BJ (cell line): ENCODE results near the gene GALK2. TPM values are rescaled to one million over a fixed set of nuclear protein-coding genes. Genes with fewer than 3 reads are reported as not detected.

Experiments used
- CTCF ChIA-PET: fragments of 350-600 bp; formaldehyde crosslinking; extraction: SDS; loops from one replicate; lab custom pipeline; 2021; ENCODE audit warnings: antibody characterized with exemption, inconsistent platforms; lab: Yijun Ruan, JAX
- POLR2A ChIA-PET: fragments of 300-600 bp; sonication (Branson Sonifier 250); formaldehyde crosslinking; extraction: SDS; loops from one replicate; lab custom pipeline; 2021; ENCODE audit warnings: antibody characterized with exemption; lab: Charles Lee
- DNase-seq: peaks from one replicate; pipeline ENCODE4 v3.0.0-alpha.2; 2011; ENCODE audit warnings: low read depth
- H3K27me3 ChIP-seq: 2 replicates; pipeline ENCODE4 v1.6.0; 2011; ENCODE audit warnings: low read length; ENCODE audit not compliant: control insufficient read depth, insufficient read depth
- H3K36me3 ChIP-seq: 2 replicates; pipeline ENCODE4 v1.5.1; 2011; ENCODE audit warnings: low read length; ENCODE audit not compliant: control insufficient read depth, insufficient read depth
- H3K4me3 ChIP-seq: 2 replicates; pipeline ENCODE4 v1.5.1; 2011; ENCODE audit warnings: low read depth, mild to moderate bottlenecking, control low read depth, low read length
- polyA plus RNA-seq: library from polyadenylated mRNA; depleted of rRNA; stranded (reverse); fragments of >200 nt; gene quantifications from 2 replicates; pipeline ENCODE4 v1.2.3, GENCODE V29; 2011
- TF ChIP-seq, protein P1 (sequence below): IDR thresholded peaks from 2 replicates; pipeline ENCODE4 v1.5.1; 2011; ENCODE audit warnings: low read depth, mild to moderate bottlenecking, control low read depth, inconsistent platforms, low read length, moderate library complexity; ENCODE audit not compliant: insufficient read depth

Gene GALK2
- polyA plus RNA-seq, 1 experiment = 19.4 TPM

DNA sequence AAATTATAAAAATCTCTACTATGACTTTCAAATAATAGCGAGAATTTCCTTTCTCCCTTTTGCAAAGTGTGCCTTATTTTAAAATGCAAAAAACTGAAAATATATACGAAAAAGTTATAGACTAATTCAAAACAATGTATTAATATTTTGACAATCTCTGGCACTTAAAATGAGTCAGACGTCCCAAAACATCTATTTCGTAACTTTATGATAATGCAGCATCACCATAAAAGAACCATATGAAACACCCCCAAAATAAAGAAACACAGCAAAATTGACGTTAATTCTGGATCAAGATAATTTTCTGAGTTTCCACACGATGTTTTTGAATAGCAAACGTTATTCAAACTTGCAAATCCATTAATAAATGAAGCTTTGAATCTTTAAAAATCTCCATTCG is 15.7 kb upstream of the GALK2 start:
- TF ChIP-seq, protein P1, sequence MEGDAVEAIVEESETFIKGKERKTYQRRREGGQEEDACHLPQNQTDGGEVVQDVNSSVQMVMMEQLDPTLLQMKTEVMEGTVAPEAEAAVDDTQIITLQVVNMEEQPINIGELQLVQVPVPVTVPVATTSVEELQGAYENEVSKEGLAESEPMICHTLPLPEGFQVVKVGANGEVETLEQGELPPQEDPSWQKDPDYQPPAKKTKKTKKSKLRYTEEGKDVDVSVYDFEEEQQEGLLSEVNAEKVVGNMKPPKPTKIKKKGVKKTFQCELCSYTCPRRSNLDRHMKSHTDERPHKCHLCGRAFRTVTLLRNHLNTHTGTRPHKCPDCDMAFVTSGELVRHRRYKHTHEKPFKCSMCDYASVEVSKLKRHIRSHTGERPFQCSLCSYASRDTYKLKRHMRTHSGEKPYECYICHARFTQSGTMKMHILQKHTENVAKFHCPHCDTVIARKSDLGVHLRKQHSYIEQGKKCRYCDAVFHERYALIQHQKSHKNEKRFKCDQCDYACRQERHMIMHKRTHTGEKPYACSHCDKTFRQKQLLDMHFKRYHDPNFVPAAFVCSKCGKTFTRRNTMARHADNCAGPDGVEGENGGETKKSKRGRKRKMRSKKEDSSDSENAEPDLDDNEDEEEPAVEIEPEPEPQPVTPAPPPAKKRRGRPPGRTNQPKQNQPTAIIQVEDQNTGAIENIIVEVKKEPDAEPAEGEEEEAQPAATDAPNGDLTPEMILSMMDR = no peak
- ChIA-PET POLR2A (no interaction called here), CTCF (interaction anchor here (0.6 to 2.0 kb wide), 3 partner anchors 268 to 713 kb away, joined by 3 to 7 read pairs (median 4); partner anchors contain the start of gene FGF7)
- DNase-seq = no peak
- no peaks in the 10 kb centered on the region; the same call in 1 of the 2 replicates for H3K36me3 ChIP-seq
- peak overlapping the region; percentile 63 for H3K4me3 ChIP-seq
- no peaks in the 10 kb centered on the region for H3K27me3 ChIP-seq

- Histone ChIP-seq H3K4me3 (peak overlapping the region; percentile 63), H3K36me3 (no peaks in the 10 kb centered on the region; the same call in 1 of the 2 replicates), H3K27me3 (no peaks in the 10 kb centered on the region)
- ChIA-PET CTCF (interaction anchor here (0.6 to 2.0 kb wide), 4 partner anchors 268 to 897 kb away, joined by 3 to 7 read pairs (median 4); partner anchors contain the start of gene FGF7), POLR2A (no interaction called here)
- DNase-seq = no peak
- TF ChIP-seq, protein P1 = no peak
These were observed 15.3 kb upstream of the GALK2 start for GRCh38 chr15:49154799-49155109.

DNA sequence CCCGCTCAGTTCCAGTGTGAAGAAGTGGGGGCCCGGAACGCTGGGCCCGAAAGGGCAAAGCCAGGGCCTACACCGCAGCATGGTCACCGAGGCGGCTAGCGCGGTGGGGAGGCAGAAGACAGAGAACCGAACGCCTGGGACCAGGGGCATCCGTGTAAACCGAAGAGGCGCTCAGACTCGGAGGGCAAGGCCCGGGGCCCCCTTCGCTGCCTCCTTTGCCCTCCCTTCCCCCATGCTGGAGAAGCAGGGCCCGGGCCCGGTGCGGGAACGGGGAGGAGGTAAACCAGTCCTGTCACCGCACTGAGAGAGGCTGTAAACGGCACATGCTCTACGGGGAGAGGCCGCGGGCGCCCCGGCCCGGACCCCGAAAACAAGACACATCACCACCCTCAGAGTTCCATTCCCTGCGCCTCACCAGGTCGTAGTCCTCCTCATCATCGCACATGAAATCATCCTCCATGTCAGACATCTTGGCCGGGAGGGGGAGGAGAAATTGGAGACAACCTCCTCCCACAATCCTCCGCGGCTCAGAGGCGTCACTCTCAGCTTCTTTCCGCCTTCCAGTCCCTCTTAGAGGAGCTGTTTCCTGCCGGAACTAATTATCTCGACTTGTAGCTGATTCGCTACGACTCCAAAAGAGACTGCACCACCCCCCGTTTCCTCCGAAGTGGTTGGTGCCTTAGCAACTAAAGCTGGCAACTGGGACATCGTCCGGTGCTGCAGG is 14.8 kb upstream of the GALK2 start, which contains the start of gene COPS2:
TSS of gene COPS2 (minus strand) at position 490 of the 724 bp plus-strand sequence. CDS start at position 469, 21 bp downstream.
- DNase-seq = peak; percentile 96
- POLR2A ChIA-PET = interaction anchor here (0.7 to 1.0 kb wide), 2 partner anchors 82 to 268 kb away, joined by 3 to 4 read pairs; partner anchors contain the start of gene FGF7
- Histone ChIP-seq H3K27me3 (no peaks in the 10 kb centered on the region), H3K4me3 (peak within 1 kb of the TSS; percentile 63), H3K36me3 (no peaks in the 10 kb centered on the region; the same call in 1 of the 2 replicates)
- TF ChIP-seq, protein P1 = no peak
- CTCF ChIA-PET = interaction anchor here (0.6 to 2.0 kb wide), 5 partner anchors 88 to 896 kb away, joined by 3 to 7 read pairs (median 4); partner anchors contain the start of gene FGF7

- Histone ChIP-seq H3K4me3 (peak overlapping the region; percentile 63), H3K36me3 (no peaks in the 10 kb centered on the region; the same call in 1 of the 2 replicates), H3K27me3 (no peaks in the 10 kb centered on the region)
- CTCF ChIA-PET = interaction anchor here (0.6 to 2.0 kb wide), 4 partner anchors 87 to 895 kb away, joined by 3 to 7 read pairs (median 4); no protein-coding TSS in a partner anchor
- DNase-seq = no peak
- POLR2A ChIA-PET = interaction anchor here (0.7 to 1.0 kb wide), 2 partner anchors 81 to 267 kb away, joined by 3 to 4 read pairs; partner anchors contain the start of gene FGF7
- TF ChIP-seq, protein P1 = no peak
These were observed 14.0 kb upstream of the GALK2 start for GRCh38 chr15:49155834-49156627.

DNA sequence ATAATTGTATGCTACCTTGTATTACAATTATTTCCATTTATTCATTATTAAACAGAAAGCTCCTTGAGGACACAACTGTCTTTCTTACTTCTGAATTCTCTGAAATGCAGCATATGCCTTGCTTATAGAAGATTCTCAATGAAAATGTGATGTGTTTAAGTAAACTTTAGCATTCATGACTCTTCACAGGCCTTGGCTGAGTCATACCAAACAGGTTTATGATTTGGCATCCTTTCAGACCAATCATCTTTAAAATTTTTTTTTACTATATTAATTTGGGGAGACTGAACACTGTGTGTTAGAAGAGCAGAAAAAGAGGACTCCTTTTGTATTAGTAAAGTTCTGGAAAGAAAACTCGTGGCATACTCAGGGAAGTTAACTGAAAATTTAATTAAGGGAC is 6.4 kb upstream of the GALK2 start:
- TF ChIP-seq, protein P1 = no peak
- CTCF ChIA-PET = no interaction called here
- DNase-seq = no peak
- Histone ChIP-seq H3K4me3 (no peak overlapping the region), H3K27me3 (no peaks in the 10 kb centered on the region), H3K36me3 (no peaks in the 10 kb centered on the region; the same call in 1 of the 2 replicates)
- POLR2A ChIA-PET = no interaction called here
